GM12878 (cell line): ENCODE results near the gene TRAPPC12.

Experiments
- CBFB ChIP-seq: IDR thresholded peaks from 2 replicates; pipeline ENCODE4 v1.6.1; 2016; ENCODE audit warnings: antibody characterized with exemption, low read depth
- CEBPZ ChIP-seq: fragments of 150-350 bp; IDR thresholded peaks from 2 replicates; pipeline ENCODE4 v1.6.1; 2016; ENCODE audit warnings: low read depth, low read length
- CTCF ChIP-seq, 3 experiments: IDR thresholded peaks in 2 of 3; conservative IDR thresholded peaks in 1 of 3; 2 replicates each; pipeline ENCODE4 v1.5.1; 2011; ENCODE audit warnings: low read depth in 3 of 3, low read length in 3 of 3, mild to moderate bottlenecking in 3 of 3, control low read depth in 2 of 3, moderate library complexity in 2 of 3, inconsistent platforms in 1 of 3, mixed read lengths in 1 of 3; ENCODE audit not compliant: control insufficient read depth in 2 of 3, insufficient read depth in 1 of 3; ENCODE audit errors: extremely low read depth in 1 of 3
- POLR2A ChIP-seq: IDR thresholded peaks from 2 replicates; pipeline ENCODE4 v1.6.1; 2011; ENCODE audit warnings: low read depth, mild to moderate bottlenecking, low read length
- POLR2AphosphoS2 ChIP-seq: IDR thresholded peaks from 2 replicates; pipeline ENCODE4 v1.6.1; 2011; ENCODE audit warnings: low read depth, mild to moderate bottlenecking, low read length, improper control_type of control experiment, moderate library complexity
- RAD21 ChIP-seq: IDR thresholded peaks from 2 replicates; pipeline ENCODE4 v1.6.1; 2011; ENCODE audit warnings: mild to moderate bottlenecking, low read depth, low read length, moderate library complexity; ENCODE audit not compliant: insufficient read depth
- SMAD5 ChIP-seq: IDR thresholded peaks from 2 replicates; pipeline ENCODE4 v1.6.1; 2016; ENCODE audit warnings: antibody characterized with exemption, low read depth
- SMC3 ChIP-seq: IDR thresholded peaks from 2 replicates; pipeline ENCODE4 v1.6.1; 2011; ENCODE audit warnings: low read length, improper control_type of control experiment, borderline replicate concordance
- ZNF274 ChIP-seq: IDR thresholded peaks from one replicate; pipeline ENCODE4 v1.8.0; 2011; ENCODE audit not compliant: insufficient read length, insufficient read depth

GRCh38 chr2:3408781-3409180, 29.3 kb downstream of the TRAPPC12 start:
- TF ChIP-seq CTCF (IDR thresholded peaks at IDR 0.05 in 2 of 3, conservative IDR thresholded peaks at IDR 0.05 in 1 of 3; ENCODE audit: control insufficient read depth in 2 of 3, extremely low read depth in 1 of 3, insufficient read depth in 1 of 3, low read depth in 3 of 3, low read length in 3 of 3) (no peak), CEBPZ (no peak), POLR2A (no peak), CBFB (no peak), ZNF274 (no peak), POLR2AphosphoS2 (no peak), SMAD5 (no peak), SMC3 (no peak), RAD21 (no peak)
